Epithelial cell of prostate (primary cell): ENCODE results near the gene RFX2.
A peak's percentile ranks its signal among the peaks of the same experiment; 100 is the strongest.
"Not testable (repeated sequence)": the region's sequence is repeated elsewhere in the genome, so short reads cannot be mapped to it uniquely, and the experiment has no call there.

Source experiments
- DNase-seq: peaks from one replicate; pipeline ENCODE4 v3.0.0-alpha.2; 2011; ENCODE audit warnings: low read depth, low spot score
- H3K27ac ChIP-seq: fragments of 450-650 bp; 2 replicates; pipeline ENCODE4 v1.5.1; 2017; ENCODE audit warnings: mild to moderate bottlenecking

Gene RFX2

DNA sequence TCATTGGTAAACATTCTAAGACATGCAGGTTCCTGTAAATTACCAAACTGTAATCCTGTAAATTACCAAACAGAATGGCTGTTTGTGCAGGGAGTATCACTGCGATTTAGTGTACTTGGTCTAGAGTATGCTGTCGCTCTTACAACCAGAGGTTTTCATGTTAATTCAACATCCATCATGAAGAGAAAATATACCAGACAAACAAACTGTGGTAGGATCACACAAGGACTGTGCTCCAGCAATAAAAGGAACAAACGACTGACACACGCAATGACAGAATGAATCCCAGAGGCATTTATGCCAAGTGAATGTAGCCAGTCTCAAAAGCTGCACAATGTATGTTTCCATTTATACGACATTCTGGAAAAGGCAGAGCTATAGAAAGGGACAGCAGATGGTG lies 31.2 kb downstream of the RFX2 start:
- no peak for DNase-seq
- H3K27ac ChIP-seq, result no peak overlapping the region

DNA sequence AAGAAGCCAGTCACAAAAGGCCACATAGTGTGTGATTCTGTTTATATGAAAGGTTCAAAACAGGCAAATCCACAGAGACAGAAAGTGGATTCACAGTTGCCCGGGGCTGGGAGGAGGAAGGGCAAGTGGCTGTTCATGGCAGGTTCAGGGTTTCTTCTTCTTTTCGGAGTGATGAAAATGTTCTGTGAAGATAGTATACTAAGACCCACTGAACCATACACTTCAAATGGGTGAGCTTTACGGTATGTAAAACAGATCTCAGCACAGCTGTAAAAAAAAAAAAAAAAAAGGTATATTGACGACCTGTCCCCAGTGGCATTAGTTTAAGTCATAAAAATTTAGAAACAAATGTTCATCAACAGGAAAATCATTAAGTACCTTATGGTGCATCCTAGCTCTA lies 32.2 kb downstream of the RFX2 start:
- peak overlapping the region; percentile 88 for H3K27ac ChIP-seq
- no peak for DNase-seq

- peak overlapping the region; percentile 88 for H3K27ac ChIP-seq
Measured at GRCh38 chr19:6076675-6077463, 33.4 kb downstream of the RFX2 start.

GRCh38 chr19:6076291-6076665 lies 34.0 kb downstream of the RFX2 start:
- H3K27ac ChIP-seq, result peak overlapping the region; percentile 88
- no peak for DNase-seq

More at GRCh38 chr19:6076675-6077463, 33.4 kb downstream of the RFX2 start:
- peak; percentile 39 for DNase-seq

DNA sequence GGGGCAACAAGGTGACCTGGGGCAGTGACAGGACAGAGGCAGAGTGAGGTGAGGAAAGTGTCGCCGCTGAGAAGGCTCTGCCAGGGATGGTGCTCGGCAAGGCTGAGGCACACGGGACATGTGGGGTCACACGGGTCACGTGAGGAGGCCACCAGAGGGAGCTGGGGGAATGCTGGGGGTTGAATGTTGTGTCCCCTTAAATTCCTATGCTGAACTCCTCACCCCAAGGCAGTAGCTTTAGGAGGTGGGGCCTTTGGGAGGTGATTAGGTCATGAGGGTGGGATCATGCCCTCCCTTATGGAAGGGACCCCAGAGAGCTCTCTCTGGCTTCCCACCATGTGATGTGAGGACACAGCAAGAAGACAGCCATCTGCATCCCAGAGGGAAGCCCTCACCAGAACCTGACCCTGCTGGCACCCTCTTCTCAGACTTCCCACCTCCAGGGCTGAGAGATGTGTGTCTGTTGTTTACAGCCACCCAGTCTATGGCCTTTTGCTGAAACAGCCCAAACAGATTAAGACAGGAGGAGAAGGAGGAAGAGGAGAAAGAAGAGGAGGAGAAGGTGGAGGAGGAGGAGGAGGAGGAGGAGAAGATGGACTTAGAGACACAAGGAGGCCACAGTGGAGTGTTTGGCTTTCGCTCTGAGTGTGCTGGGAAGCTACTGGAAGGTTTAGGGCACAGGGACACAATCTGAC lies 35.4 kb downstream of the RFX2 start:
- no peak for DNase-seq
- H3K27ac ChIP-seq, result no peak overlapping the region

- no peak overlapping the region for H3K27ac ChIP-seq
- DNase-seq, result no peak
Measured at GRCh38 chr19:6073858-6074708, 36.2 kb downstream of the RFX2 start.

DNA sequence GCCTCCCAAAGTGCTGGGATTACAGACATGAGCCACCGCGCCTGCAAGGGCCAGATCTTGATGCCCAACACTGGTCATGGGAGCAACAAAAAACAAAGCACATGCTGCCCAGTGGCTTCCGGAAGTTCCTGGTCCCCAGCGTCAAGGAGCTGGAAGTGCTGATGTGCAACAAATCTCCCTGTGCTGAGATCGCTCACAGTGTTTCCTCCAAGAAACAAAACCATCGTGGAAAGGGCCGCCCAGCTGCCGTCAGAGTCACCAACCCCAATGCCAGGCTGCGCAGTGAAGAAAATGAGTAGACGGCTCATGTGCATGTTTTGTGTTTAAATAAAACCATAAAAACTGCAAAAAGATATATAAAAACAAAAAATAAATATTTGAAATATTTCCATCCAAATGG lies 37.1 kb downstream of the RFX2 start:
- not testable (repeated sequence) for H3K27ac ChIP-seq, DNase-seq

- H3K27ac ChIP-seq, result no peak overlapping the region
- DNase-seq, result no peak
Measured at GRCh38 chr19:6071875-6072274, 38.4 kb downstream of the RFX2 start.

GRCh38 chr19:6070720-6071485 lies 39.4 kb downstream of the RFX2 start:
- DNase-seq, result no peak
- H3K27ac ChIP-seq, result no peak overlapping the region

DNA sequence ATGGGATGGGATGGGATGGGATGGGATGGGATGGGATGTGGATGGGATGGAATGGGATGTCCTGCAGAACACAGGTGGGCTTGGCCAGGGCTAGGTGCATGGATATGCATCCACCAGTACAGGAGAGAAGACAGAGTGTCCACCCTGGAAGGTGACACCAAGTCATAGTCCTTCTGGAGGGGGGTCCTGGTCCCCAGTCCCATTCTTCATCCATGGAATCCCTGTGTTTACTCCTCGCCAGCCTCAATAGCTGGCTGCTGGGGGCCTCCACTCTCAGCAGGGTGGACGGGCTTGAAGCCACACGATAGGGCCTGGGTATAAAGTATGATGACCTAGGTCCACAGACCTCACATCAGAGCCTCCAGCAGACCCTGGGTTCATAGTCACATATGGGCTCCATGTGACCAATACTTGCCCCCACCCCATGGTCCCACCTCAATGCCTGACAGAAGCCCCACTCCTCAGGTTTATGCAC lies 40.1 kb downstream of the RFX2 start:
- no peak for DNase-seq

GRCh38 chr19:6069268-6069791 lies 41.0 kb downstream of the RFX2 start:
- no peak overlapping the region for H3K27ac ChIP-seq
- DNase-seq, result no peak

More for the DNA sequence above, 40.1 kb downstream of the RFX2 start:
- H3K27ac ChIP-seq, result no peak overlapping the region

- no peak for DNase-seq
- no peak overlapping the region for H3K27ac ChIP-seq
Measured at GRCh38 chr19:6068711-6069110, 41.6 kb downstream of the RFX2 start.

GRCh38 chr19:6067975-6068374 lies 42.3 kb downstream of the RFX2 start:
- no peak for DNase-seq
- no peak overlapping the region for H3K27ac ChIP-seq

- no peak for DNase-seq
- no peak overlapping the region for H3K27ac ChIP-seq
Measured at GRCh38 chr19:6066661-6067646, 43.3 kb downstream of the RFX2 start.

- no peak for DNase-seq
- H3K27ac ChIP-seq, result no peak overlapping the region
Measured at GRCh38 chr19:6065685-6066374, 44.5 kb downstream of the RFX2 start.

- H3K27ac ChIP-seq, result no peak overlapping the region
- no peak for DNase-seq
Measured at GRCh38 chr19:6064336-6065073, 45.8 kb downstream of the RFX2 start.

GRCh38 chr19:6063576-6064335 lies 46.5 kb downstream of the RFX2 start:
- no peak overlapping the region for H3K27ac ChIP-seq
- DNase-seq, result no peak
